Measurements from ENCODE around the gene TRAPPC11. TPM values are rescaled to one million over a fixed set of nuclear protein-coding genes. Genes with fewer than 3 reads are reported as not detected.

Gene TRAPPC11
- total RNA-seq, 3 donors from 2014 or later: 39.0 to 86.8 (median 43.0) TPM

DNA sequence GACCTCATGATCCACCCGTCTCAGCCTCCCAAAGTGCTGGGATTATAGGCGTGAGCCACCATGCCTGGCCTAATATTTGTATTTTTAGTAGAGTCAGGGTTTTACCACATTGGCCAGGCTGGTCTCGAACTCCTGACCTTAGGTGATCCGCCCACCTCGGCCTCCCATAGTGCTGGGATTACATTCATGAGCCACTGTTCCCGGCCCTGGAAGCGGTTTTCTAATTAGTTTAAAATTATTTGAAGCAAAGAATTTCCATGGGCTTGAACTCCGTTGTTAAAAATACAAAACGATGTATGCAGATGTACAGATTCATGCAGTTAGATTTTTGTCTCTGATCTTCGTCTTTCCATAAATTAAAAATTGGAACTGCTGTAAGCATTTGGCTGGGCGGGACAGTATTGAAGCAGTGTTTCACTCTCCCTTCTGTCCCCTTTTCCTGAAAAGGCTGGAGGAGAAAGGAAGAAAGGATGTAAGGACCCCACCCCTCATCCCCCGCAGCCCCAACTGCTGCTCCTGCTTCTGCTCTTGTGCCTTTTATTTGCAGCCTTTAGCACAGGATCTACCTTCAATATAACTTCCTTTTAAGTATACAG is 12.0 kb downstream of the TRAPPC11 start:
- no peaks in the 10 kb centered on the region for H3K4me1 ChIP-seq
- H3K27me3 ChIP-seq: no peaks in the 10 kb centered on the region
- H3K36me3 ChIP-seq: peaks cover 14% of the 10 kb centered on the region
- H3K4me3 ChIP-seq: no peak overlapping the region
- intact Hi-C loops (cut with DNase I; ENCODE audit: low total_unique reads): no loop called here
- TF ChIP-seq POLR2AphosphoS5 (IDR thresholded peaks at IDR 0.05) (no peak), POLR2A (IDR thresholded peaks at IDR 0.05) (no peak), CTCF (IDR thresholded peaks at IDR 0.05) (no peak)
- no peaks in the 10 kb centered on the region for H3K9me3 ChIP-seq
- DNase-seq (ENCODE audit: low spot score in 2 of 2): no peak
- no peak overlapping the region for H3K27ac ChIP-seq

DNA sequence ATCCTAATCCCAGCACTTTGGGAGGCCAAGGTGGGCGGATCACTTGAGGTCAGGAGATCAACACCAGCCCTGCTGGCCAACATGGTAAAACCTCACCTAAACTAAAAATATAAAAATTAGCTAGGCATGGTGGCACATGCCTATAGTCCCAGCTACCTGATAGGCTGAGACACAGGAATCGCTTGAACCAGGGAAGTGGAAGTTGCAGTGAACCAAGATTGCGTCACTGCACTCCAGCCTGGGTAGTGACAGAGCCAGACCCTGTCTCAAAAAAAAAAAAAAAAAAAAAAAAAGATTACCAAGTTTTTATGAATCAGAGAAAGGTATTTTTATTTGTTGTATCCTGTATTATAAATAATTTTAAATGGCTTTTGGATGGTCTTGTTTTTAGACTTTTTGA is 15.1 kb downstream of the TRAPPC11 start:
- H3K4me1 ChIP-seq: no peaks in the 10 kb centered on the region
- DNase-seq (ENCODE audit: low spot score in 2 of 2): no peak
- H3K36me3 ChIP-seq: peaks cover 9% of the 10 kb centered on the region
- no peaks in the 10 kb centered on the region for H3K9me3 ChIP-seq
- H3K4me3 ChIP-seq: no peak overlapping the region
- no peak overlapping the region for H3K27ac ChIP-seq
- no peak for TF ChIP-seq POLR2A (IDR thresholded peaks at IDR 0.05)
- no peaks in the 10 kb centered on the region for H3K27me3 ChIP-seq
- intact Hi-C loops (cut with DNase I; ENCODE audit: low total_unique reads): no loop called here

DNA sequence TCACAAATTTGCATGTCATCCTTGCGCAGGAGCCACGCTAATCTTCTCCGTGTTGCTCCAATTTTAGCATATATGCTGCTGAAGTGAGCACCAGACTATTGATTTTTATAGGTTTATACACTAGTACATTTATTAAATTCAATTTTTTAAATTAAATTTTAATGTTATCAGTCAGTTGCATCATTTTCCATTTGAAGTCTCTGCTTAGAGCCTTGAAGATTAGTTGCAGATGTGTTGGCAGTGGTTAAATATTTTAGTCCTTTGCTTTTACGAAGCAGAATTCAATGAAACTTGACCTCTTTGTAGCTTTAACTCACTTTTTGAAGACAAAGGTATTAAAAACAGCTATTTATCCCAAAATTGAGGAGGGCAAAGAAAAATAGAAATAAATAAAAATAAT is 16.5 kb downstream of the TRAPPC11 start:
- Histone ChIP-seq H3K4me3 (no peak overlapping the region), H3K36me3 (peaks cover 4% of the 10 kb centered on the region), H3K27me3 (no peaks in the 10 kb centered on the region), H3K9me3 (no peaks in the 10 kb centered on the region), H3K27ac (no peak overlapping the region), H3K4me1 (no peaks in the 10 kb centered on the region)
- no peak for TF ChIP-seq CTCF (IDR thresholded peaks at IDR 0.05)
- TF ChIP-seq POLR2A (IDR thresholded peaks at IDR 0.05): no peak
- no peak for TF ChIP-seq POLR2AphosphoS5 (IDR thresholded peaks at IDR 0.05)
- DNase-seq (ENCODE audit: low spot score in 2 of 2): no peak
- intact Hi-C loops (cut with DNase I; ENCODE audit: low total_unique reads): no loop called here

DNA sequence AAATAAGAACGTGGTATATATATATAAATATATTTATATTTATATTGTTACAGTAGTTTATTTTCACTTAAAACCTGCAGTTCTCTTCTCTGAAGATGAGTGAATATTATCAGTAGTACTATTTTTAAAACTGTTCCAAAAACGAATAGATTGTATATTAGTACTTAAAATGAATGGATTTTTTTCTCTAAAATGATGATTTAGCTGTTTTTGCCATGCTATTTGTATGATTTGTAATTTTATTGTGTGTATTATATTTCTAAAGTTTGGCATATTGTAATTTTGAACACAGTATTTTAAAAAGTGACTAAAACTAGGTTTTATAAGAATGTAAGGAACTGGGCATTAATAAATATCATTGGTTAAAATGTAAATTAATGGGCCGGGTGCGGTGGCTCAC is 22.0 kb downstream of the TRAPPC11 start:
- Histone ChIP-seq H3K36me3 (no peaks in the 10 kb centered on the region), H3K4me1 (no peaks in the 10 kb centered on the region), H3K9me3 (no peaks in the 10 kb centered on the region), H3K4me3 (no peak overlapping the region), H3K27ac (no peak overlapping the region), H3K27me3 (no peaks in the 10 kb centered on the region)
- DNase-seq (ENCODE audit: low spot score in 2 of 2): no peak
- intact Hi-C loops (cut with DNase I; ENCODE audit: low total_unique reads): no loop called here
- TF ChIP-seq CTCF (IDR thresholded peaks at IDR 0.05): no peak
- TF ChIP-seq POLR2A (IDR thresholded peaks at IDR 0.05): no peak
- no peak for TF ChIP-seq POLR2AphosphoS5 (IDR thresholded peaks at IDR 0.05)

GRCh38 chr4:183686461-183686860 is 27.4 kb downstream of the TRAPPC11 start:
- Histone ChIP-seq H3K4me1 (no peaks in the 10 kb centered on the region), H3K36me3 (no peaks in the 10 kb centered on the region), H3K9me3 (no peaks in the 10 kb centered on the region), H3K27ac (no peak overlapping the region), H3K27me3 (no peaks in the 10 kb centered on the region), H3K4me3 (no peak overlapping the region)
- TF ChIP-seq POLR2A (IDR thresholded peaks at IDR 0.05) (no peak), CTCF (IDR thresholded peaks at IDR 0.05) (no peak), POLR2AphosphoS5 (IDR thresholded peaks at IDR 0.05) (no peak)
- DNase-seq (ENCODE audit: low spot score in 2 of 2): no peak
- intact Hi-C loops (cut with DNase I; ENCODE audit: low total_unique reads): no loop called here

DNA sequence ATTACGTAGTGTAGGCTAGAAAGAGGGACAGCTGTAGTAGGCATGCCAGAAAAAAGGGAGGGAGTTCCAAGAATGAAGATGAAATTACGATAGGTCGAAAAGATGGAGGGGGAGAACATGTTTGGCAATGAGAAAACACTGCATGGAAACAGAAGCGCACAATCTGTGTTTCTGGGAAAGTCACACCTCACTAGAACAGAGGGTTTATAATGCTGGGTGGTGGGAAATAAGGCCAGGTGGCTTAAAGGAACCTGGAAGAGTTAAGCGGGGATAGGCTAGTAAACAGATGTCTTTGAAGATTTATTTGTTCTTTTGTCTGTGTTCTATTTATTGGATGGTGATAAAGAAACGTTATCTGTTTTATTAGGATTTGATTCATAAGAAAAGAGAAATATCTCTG is 29.1 kb downstream of the TRAPPC11 start:
- TF ChIP-seq POLR2AphosphoS5 (IDR thresholded peaks at IDR 0.05) (no peak), POLR2A (IDR thresholded peaks at IDR 0.05) (no peak), CTCF (IDR thresholded peaks at IDR 0.05) (no peak)
- H3K9me3 ChIP-seq: no peaks in the 10 kb centered on the region
- no peak overlapping the region for H3K27ac ChIP-seq
- no peak overlapping the region for H3K4me3 ChIP-seq
- no peaks in the 10 kb centered on the region for H3K36me3 ChIP-seq
- intact Hi-C loops (cut with DNase I; ENCODE audit: low total_unique reads): no loop called here
- DNase-seq (ENCODE audit: low spot score in 2 of 2): no peak
- no peaks in the 10 kb centered on the region for H3K27me3 ChIP-seq
- H3K4me1 ChIP-seq: no peaks in the 10 kb centered on the region

All from breast epithelium (tissue), 4 donors.